PC-9 (cell line): Measurements from ENCODE around the gene MCM7. TPM values are rescaled to one million over a fixed set of nuclear protein-coding genes. Genes with fewer than 3 reads are reported as not detected.
A peak's percentile ranks its signal among the peaks of the same experiment; 100 is the strongest.
"Not testable (repeated sequence)": the region's sequence is repeated elsewhere in the genome, so short reads cannot be mapped to it uniquely, and the experiment has no call there.

Experiments used
- BruUV-seq: library from RNA; stranded (reverse); fragments of 400-500 nt; replicated peaks from 2 replicates; lab custom pipeline; 2021; lab: Mats Ljungman, UMichigan
- CTCF ChIA-PET: fragments of 300-600 bp; sonication (Branson Sonifier 250); formaldehyde crosslinking; loops from one replicate; lab custom pipeline; 2022; ENCODE audit warnings: antibody characterized with exemption; lab: Charles Lee
- POLR2A ChIA-PET: fragments of 300-600 bp; sonication (Branson Sonifier 250); formaldehyde crosslinking; loops from one replicate; lab custom pipeline; 2022; ENCODE audit warnings: antibody characterized with exemption; ENCODE audit not compliant: unreplicated experiment; lab: Charles Lee
- DNase-seq, 2 experiments: peaks; one replicate each; pipeline versions ENCODE4 v3.0.0 to v3.0.0-alpha.2; 2015 to 2022; ENCODE audit warnings: mixed read lengths in 1 of 2
- H2AFZ ChIP-seq: fragments of 200-600 bp; sonication (generic); 2 replicates; pipeline ENCODE4 v1.8.1; 2017; ENCODE audit warnings: antibody characterized with exemption
- H3F3A ChIP-seq: fragments of 200-600 bp; sonication (generic); 2 replicates; pipeline ENCODE4 v1.8.1; 2017; ENCODE audit warnings: antibody characterized with exemption, mild to moderate bottlenecking, low read depth; ENCODE audit not compliant: insufficient read depth
- H3K27ac ChIP-seq: fragments of 200-600 bp; sonication (generic); 2 replicates; pipeline ENCODE4 v1.6.1; 2016; ENCODE audit warnings: mixed run types
- H3K27me3 ChIP-seq: fragments of 200-600 bp; sonication (generic); 2 replicates; pipeline ENCODE4 v1.6.1; 2016; ENCODE audit warnings: low read depth, mixed run types; ENCODE audit not compliant: insufficient read depth
- H3K36me3 ChIP-seq: fragments of 200-600 bp; sonication (generic); 2 replicates; pipeline ENCODE4 v1.6.1; 2016; ENCODE audit warnings: low read depth, mixed run types
- H3K4me1 ChIP-seq: fragments of 200-600 bp; sonication (generic); replicated peaks from 2 replicates; pipeline ENCODE4 v1.6.1; 2016; ENCODE audit warnings: mixed run types; ENCODE audit not compliant: insufficient read depth
- H3K4me2 ChIP-seq: fragments of 200-600 bp; sonication (generic); 2 replicates; pipeline ENCODE4 v1.6.1; 2017; ENCODE audit warnings: mixed run types
- H3K4me3 ChIP-seq: fragments of 200-600 bp; sonication (generic); 2 replicates; pipeline ENCODE4 v1.6.1; 2016; ENCODE audit warnings: mixed run types
- H3K79me2 ChIP-seq: fragments of 200-600 bp; sonication (generic); 2 replicates; pipeline ENCODE4 v1.6.1; 2017; ENCODE audit warnings: low read depth, mixed run types
- H3K9me2 ChIP-seq: fragments of 200-600 bp; sonication (generic); 2 replicates; pipeline ENCODE4 v1.8.1; 2017; ENCODE audit warnings: mild to moderate bottlenecking; ENCODE audit not compliant: insufficient read depth
- H3K9me3 ChIP-seq: fragments of 200-600 bp; sonication (generic); 2 replicates; pipeline ENCODE4 v1.8.1; 2016; ENCODE audit warnings: low read depth; ENCODE audit not compliant: insufficient read depth
- H4K20me1 ChIP-seq: fragments of 200-600 bp; sonication (generic); 2 replicates; pipeline ENCODE4 v1.8.1; 2017; ENCODE audit not compliant: insufficient read depth
- CTCF ChIP-seq: fragments of 200-600 bp; sonication (generic); conservative IDR thresholded peaks from 2 replicates; pipeline ENCODE4 v1.6.1; 2017; ENCODE audit warnings: mixed run types, antibody characterized with exemption, mild to moderate bottlenecking, moderate library complexity
- EZH2 ChIP-seq: fragments of 200-600 bp; sonication (generic); IDR thresholded peaks from 2 replicates; pipeline ENCODE4 v1.8.0; 2017; ENCODE audit warnings: antibody characterized with exemption, low read depth
- intact Hi-C: fragments of 100-400 bp; cut with micrococcal nuclease; formaldehyde crosslinking; loops from one replicate; pipeline ENCODE4 v1.10.0; 2022; ENCODE audit not compliant: unreplicated experiment
- total RNA-seq: library from RNA; stranded (reverse); gene quantifications from 2 replicates; pipeline ENCODE4 v1.2.3, GENCODE V29; 2021

Gene MCM7
- total RNA-seq, 1 experiment from 2014 or later: 238 TPM

DNA sequence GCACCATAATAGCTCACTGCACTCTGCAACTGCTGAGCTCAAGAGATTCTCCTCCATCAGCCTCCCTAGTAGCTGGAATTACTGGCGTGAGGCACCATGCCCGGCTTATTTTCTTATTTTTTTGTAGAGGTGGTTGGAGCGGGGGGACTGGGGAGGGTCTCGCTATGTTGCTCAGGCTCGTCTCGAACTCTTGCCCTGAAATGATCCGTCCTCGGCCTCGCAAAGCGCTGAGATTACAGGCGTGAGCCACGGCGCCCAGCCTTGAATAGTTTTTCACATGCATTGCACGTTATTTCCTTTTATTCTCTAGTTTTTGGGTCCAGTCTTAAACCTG lies 47.0 kb upstream of the MCM7 start:
- ChIA-PET CTCF (interaction anchor here (0.5 to 0.7 kb wide), 2 partner anchors 336 to 996 kb away, joined by 4 to 7 read pairs; partner anchors contain the start of gene NYAP1), POLR2A (interaction anchor here (0.6 to 1.0 kb wide), 4 partner anchors 10 to 677 kb away, joined by 3 to 21 read pairs (median 6); no protein-coding TSS in a partner anchor)
- intact Hi-C loops: no loop called here

DNA sequence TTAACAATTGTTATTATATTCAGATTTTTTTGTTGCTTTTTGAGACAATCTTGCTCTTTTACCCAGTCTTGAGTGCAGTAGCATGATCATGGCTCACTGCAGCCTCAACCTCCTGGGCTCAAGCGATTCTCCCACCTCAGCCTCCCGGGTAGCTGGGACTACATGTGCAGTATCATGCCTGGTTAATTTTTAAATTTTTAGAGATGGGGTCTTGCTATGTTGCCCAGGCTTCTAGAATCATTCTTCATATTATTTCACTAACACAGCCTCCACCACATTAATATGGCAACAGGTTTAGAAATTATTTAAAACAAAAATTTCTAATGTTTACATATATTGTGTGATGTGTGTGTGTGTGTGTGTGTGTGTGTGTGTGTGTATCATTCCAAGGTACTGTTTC lies 46.1 kb upstream of the MCM7 start:
- H3F3A ChIP-seq: peaks cover 43% of the 10 kb centered on the region
- no peak overlapping the region for H2AFZ ChIP-seq
- no peaks in the 10 kb centered on the region for H3K27me3 ChIP-seq
- no peak for TF ChIP-seq EZH2
- TF ChIP-seq CTCF: no peak
- no peak overlapping the region for H3K4me2 ChIP-seq
- H3K9me3 ChIP-seq: no peaks in the 10 kb centered on the region
- POLR2A ChIA-PET: interaction anchor here (0.5 to 0.6 kb wide), 2 partner anchors 10 to 680 kb away, joined by 4 to 5 read pairs; partner anchors contain the start of gene EPHB4
- intact Hi-C loops: no loop called here
- DNase-seq: no peak
- no peaks in the 10 kb centered on the region; the same call in 1 of the 2 replicates for H3K36me3 ChIP-seq
- no peak overlapping the region for H3K4me3 ChIP-seq
- peaks cover 39% of the 10 kb centered on the region for H3K4me1 ChIP-seq
- CTCF ChIA-PET: interaction anchor here (0.7 kb wide), 1 partner anchor 337 kb away, joined by 4 read pairs; the partner anchor contains the start of gene NYAP1
- H3K27ac ChIP-seq: no peak overlapping the region
- H4K20me1 ChIP-seq: no peaks in the 10 kb centered on the region
- no TSS peak for BruUV-seq
- peaks cover 24% of the 10 kb centered on the region for H3K79me2 ChIP-seq
- H3K9me2 ChIP-seq: no peaks in the 10 kb centered on the region

More for the DNA sequence above, 47.0 kb upstream of the MCM7 start:
- H3K79me2 ChIP-seq: peaks cover 24% of the 10 kb centered on the region
- no peak overlapping the region for H3K27ac ChIP-seq
- peaks cover 43% of the 10 kb centered on the region for H3F3A ChIP-seq
- no peaks in the 10 kb centered on the region; the same call in 1 of the 2 replicates for H3K36me3 ChIP-seq
- H3K27me3 ChIP-seq: no peaks in the 10 kb centered on the region
- H2AFZ ChIP-seq: peak overlapping the region; percentile 56; the same call in 1 of the 2 replicates
- peaks cover 32% of the 10 kb centered on the region for H3K4me1 ChIP-seq
- no peaks in the 10 kb centered on the region for H3K9me2 ChIP-seq
- TF ChIP-seq EZH2 (no peak), CTCF (no peak)
- H3K4me2 ChIP-seq: peak overlapping the region; percentile 100
- DNase-seq: no peak
- H3K9me3 ChIP-seq: no peaks in the 10 kb centered on the region
- no peaks in the 10 kb centered on the region for H4K20me1 ChIP-seq
- BruUV-seq: no TSS peak
- peak overlapping the region; percentile 41; the same call in 1 of the 2 replicates for H3K4me3 ChIP-seq

DNA sequence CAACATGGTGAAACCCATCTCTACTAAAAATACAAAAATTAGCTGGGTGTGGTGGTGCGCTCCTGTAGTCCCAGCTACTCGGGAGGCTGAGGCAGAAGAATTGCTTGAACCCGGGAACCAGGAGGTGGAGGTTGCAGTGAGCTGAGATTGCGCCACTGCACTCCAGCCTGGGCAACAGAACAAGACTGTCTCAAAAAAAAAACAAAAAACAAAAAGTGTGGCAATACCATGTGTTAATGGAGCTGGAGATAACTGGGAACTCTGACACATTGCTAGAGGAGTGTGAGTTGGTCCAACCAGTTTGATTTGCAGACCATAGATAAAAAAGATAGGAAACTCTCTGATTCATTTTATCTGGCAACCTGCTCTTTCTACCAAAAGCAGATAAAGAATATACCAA lies 45.2 kb upstream of the MCM7 start:
- peak in 1 of 2 experiments; percentile 84 for DNase-seq
- H3K4me3 ChIP-seq, H3K36me3 ChIP-seq, H4K20me1 ChIP-seq, H3K27ac ChIP-seq, intact Hi-C loops, H3K9me2 ChIP-seq, H2AFZ ChIP-seq, BruUV-seq, H3K27me3 ChIP-seq, H3K9me3 ChIP-seq: not testable (repeated sequence)
- CTCF ChIA-PET: interaction anchor here (0.6 kb wide), 1 partner anchor 64 kb away, joined by 4 read pairs; no protein-coding TSS in a partner anchor
- Histone ChIP-seq H3K79me2 (peaks cover 24% of the 10 kb centered on the region), H3F3A (peaks cover 43% of the 10 kb centered on the region), H3K4me1 (peaks cover 48% of the 10 kb centered on the region), H3K4me2 (peak overlapping the region; percentile 45)
- POLR2A ChIA-PET: interaction anchor here (0.5 kb wide), 1 partner anchor 44 kb away, joined by 4 read pairs; no protein-coding TSS in a partner anchor
